Pons (tissue), 1 donor: Measurements from ENCODE around the gene LDLRAD3.

Experiments used
- DNase-seq: peaks from one replicate; pipeline ENCODE4 v3.0.0-alpha.2; 2016; ENCODE audit warnings: low spot score

The LDLRAD3 gene

GRCh38 chr11:36212564-36213392 is 268.9 kb downstream of the LDLRAD3 start:
- peak; percentile 46 for DNase-seq

DNA sequence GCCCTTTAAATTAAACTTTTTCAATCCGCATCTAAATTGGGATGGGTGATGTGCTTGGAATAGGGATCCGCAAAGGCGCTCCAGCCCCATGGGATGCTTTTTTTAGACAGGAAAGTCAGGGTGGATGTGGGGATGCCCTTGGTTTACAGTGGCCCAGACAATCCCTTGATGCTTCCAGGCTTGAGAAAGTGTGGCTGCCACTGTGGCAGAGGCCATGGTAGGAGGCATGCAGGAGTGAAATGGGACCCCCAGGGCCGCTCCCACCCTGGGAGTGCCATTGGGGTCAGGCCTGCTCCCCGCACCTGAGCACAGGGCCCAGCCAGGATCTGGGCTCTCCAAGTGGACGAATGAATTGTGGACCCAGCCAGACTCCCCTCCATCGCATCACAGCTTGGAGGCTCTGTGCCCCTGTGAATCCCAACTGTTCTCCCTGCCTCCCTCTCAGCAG is 269.6 kb downstream of the LDLRAD3 start:
- DNase-seq, result no peak

DNA sequence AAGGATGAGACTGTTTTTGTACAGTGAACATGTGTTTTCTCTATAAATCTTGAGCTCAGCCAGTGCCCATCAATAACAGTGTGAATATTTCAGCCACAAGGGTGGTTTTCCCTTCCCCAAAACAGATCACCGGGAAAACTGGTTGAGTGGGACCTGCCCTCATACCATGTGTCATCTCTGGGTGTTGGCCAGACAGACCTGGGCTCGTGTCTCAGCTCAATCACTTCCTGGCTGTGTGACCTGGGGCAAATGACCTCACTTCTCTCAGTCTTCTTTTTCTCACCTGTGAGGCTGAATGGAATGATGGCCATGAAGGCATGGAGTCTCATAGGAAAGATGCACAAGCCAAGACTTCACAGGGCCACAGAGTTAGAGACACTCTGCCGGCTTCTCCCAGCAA is 270.6 kb downstream of the LDLRAD3 start:
- DNase-seq, result no peak

DNA sequence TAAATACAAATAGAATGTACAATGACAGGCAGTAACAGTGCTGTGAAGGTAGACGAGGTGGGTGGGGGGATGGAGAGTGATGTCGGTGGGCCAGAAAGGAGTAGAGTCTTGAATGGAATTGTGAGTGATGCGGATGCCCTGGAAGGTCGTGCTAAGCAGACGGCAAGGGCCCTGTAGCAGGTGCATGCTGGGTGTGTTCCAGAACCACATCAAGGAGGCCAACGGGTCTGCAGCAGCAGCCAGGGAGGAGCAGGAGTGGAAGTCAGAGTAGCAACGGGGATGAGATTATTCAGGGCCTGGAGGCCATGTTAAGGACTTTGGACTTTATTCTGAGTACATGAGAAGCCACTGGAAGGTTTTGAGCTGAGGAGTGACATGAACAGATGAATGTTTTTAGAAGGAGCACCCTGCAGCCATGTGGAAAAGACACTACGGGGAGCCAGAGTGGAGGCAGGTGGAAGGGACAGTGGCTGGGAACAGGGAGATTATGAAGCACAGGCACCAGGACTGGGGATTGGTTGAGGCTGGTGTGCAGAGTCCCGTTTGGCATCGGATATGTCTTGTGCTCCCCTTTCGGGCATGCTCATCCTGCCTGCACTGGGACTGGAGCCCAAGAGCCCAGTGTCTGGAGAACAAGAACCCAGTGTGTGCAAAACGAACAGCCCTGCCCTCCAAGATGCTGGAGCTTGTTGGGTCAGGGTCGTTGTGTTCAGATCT is 271.3 kb downstream of the LDLRAD3 start:
- peak; percentile 55 for DNase-seq

GRCh38 chr11:36215693-36216060 is 271.8 kb downstream of the LDLRAD3 start:
- DNase-seq, result no peak

DNA sequence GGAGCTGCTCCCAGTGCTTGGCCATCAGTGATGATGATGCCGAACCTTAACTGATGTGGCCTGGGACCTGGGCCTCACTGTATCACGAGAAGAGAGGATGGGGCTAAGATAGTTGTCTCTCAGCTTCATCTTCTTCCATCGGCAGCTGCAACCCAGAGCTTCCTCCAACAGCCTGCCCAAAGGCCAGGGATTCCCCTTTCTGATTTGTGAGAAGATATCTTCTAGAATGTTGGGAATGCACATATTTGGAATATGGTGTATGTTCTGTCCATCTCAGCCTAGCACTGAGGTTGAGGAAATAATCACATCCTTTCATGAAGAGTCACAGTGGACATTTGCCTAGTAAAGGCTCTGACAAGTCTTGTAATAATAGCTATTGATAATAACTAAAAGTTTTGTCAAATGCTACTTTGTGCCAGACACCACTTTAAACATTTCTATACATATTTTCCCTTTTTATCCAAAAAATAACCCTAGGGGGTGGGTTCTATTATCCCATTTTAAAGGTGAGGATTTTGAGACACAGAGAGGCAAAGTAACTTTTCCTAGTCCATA is 272.3 kb downstream of the LDLRAD3 start:
- DNase-seq, result no peak

GRCh38 chr11:36218283-36218921 is 274.5 kb downstream of the LDLRAD3 start:
- DNase-seq, result no peak

DNA sequence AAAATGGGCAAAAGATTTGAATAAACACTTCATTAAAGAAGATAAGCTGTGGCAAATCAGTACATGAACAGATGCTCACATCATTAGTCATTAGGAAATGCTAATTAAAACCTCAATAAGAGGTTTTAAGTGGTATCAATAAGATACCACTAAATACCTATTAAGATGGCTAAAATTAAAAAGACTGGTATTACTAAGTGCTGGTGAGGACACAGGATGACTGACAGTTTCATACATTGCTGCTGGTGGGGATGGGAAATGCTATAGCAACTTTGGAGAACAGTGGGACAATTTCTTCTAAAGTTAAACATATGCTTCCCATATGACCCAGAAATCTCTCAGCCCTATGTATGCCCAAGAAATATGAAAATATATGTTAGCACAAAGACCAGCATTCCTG is 276.1 kb downstream of the LDLRAD3 start:
- DNase-seq, result no peak

DNA sequence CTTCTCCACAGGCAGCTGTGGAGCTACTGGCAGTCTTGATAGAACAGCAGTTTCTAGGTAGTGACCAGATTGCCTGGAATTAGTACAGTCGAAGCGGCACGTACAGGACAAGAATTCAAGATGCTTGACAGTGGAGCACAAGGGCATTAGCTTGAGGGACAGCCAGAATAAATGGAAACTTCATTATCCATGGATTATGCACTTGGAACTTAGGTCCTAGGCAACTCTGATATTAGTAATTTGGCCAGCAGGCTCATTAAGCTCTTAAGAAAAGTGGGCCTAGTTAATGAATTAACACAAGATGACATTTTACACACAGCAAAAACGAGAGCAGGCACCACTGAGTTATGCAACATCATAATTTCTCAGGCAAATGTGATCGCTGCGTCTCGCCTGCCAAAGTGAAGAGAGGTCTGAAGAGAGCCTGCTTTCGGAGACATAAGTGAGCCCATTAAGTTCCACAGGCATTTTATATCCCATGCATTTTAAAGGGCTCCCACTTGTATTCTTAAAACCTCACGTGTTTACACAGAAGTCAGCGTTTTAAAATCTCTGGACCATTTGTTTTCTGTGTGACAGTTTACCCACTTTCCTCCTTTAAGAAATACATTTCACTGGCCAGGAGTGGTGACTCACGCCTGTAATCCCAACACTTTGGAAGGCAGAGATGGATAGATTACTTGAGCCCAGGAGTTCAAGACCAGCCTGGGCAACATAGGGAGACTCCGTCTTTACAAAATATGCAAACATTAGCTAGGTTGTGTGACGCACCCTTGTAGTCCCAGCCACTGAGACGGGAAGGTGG is 279.2 kb downstream of the LDLRAD3 start:
- no peak for DNase-seq

DNA sequence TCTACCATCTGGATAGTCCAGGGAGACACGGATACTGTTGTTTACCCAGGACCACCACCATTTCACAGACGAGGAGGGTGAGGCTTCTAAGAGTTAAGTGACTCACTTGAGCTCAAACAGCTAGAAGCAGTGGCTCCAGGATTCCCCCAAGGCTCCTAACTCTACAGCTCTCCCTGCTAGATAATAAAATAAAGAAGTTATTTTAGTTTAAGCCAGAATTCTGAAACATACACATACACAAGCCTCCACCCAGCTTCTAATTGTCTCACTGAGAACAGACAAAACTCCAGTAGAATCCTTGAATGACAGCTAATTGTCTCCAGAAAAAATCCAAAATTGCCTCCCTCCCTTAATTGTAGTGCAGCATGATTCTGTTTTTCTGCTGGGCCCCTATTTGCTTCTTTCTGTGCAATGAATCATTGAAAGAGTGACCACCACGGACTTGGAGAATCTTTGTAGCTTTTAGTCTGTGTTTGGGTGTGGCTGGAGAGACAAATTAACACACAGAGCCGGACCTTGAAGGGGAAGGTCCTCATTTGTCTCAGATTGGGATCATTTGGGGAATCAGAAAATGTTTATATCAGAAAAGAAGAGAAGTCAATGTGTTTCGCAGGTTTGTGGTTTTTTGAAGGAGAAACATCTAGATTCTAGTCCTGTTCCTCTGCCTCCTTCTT is 280.5 kb downstream of the LDLRAD3 start:
- no peak for DNase-seq

GRCh38 chr11:36227044-36227443 is 283.2 kb downstream of the LDLRAD3 start:
- no peak for DNase-seq

DNA sequence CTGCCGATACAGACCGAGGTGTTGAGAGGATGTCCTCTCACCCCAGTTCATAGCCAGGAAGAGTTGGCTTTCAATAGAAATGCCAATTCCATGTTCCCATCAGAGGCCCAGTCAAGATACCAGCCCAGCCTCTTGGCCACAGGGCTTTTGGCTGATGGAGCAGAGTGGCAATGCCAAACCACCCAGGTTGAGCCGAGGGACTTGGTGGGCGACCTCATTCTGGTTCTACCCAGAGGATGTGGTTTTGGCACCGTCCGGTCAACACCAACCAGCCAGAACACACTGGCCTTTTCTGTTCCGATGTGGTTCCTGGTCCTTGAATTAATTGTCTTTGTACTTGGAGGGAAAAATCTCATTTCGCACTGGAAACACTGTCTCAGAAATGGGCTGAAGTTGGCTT is 284.8 kb downstream of the LDLRAD3 start:
- DNase-seq, result no peak

DNA sequence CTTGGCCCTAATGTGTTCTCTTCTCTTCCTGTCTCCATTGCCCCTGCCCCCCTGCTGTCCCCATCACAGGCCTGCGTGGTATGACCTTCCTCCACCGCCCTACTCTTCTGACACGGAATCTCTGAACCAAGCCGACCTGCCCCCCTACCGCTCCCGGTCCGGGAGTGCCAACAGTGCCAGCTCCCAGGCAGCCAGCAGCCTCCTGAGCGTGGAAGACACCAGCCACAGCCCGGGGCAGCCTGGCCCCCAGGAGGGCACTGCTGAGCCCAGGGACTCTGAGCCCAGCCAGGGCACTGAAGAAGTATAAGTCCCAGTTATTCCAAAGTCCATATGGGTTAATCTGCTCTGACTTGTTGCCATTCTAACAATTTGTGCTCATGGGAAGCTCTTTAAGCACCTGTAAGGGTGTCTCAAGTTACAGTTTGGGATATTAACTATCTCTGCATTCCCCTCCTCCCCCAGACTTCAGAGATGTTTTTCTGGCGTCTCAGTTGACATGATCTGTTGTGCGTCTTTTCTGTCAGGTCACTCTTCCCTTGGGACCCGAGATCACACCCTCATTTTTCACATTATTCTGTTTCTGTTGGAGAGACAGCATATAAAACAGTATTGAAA is 285.3 kb downstream of the LDLRAD3 start:
- DNase-seq, result no peak

DNA sequence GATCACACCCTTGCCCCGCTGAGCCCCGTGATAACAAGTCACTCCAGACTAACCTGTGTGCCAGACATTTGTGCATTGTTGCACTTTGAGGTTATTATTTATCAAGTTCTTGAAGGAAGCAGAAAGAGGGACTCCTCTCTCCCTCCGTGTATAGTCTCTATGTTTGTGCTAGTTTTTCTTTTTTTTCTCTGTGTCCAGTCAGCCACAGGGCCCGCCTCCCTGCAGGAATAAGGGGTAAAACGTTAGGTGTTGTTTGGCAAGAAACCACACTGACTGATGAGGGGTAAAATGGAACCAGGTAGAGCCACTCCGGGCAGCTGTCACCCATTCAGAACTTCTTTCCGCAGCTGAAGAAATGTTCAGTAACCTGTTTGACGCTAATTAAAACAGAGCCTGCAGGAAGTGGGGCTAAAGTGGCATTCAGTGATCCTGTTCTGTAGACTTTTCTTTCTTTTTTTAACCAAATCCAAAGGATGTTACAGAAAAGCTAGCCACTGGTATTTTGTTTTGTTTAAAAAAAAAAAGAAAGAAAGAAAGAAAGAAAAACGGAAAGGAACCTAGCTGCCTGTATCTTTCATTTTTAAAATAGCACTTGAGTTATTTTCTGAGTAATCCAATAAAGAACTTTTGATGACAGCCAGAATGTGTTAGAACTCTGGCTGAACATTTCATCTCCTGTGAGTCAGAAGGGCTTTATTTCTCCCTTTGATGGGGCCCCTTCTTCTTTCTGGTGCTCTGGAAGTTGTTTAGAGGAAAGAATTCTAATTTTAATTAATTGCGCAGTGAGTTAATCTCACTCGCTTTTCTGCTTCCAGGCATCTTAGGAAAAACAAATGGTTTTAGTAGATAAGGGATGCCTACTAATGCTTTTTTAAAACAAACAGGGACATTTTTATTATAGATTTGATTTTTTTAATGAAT is 287.2 kb downstream of the LDLRAD3 start:
- DNase-seq, result no peak

DNA sequence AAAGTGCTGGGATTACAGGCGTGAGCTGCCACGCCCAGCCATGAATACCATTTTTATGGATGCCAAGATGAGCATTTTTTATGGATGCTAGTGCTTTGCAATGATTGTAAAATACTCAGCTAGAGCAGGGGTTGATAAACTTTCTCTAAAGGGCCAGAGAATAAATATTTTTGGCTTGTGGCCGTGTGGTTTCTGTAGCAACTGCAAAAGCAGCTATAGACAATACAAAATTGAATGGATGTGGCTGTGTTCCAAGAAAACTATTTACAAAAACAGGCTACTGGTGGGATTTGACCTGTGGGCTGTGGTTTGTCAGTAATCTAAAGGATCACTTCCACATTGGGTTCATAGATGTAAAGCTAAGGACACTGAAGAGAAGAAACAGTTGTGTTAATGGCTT is 289.3 kb downstream of the LDLRAD3 start:
- no peak for DNase-seq

- DNase-seq, result no peak
Measured at GRCh38 chr11:36234825-36235224, 291.0 kb downstream of the LDLRAD3 start.

DNA sequence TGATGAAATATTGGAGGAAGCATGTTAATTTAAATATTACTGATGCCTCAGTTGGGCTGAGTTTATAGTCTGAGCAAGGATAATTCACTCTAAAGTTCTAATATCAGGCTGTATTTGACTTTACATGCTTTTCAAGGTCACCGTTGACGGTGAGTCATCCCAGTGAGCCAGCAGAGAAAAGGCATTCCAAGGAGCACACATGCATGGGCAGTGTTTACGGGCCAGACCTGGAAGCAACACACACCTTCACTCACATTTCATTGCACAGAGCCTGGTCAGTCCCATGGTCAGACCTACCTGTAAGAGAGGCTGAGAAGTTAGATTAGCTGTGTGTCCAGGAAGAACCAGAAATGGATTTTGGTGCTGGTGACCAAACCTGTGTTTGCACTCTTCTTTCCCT is 291.9 kb downstream of the LDLRAD3 start:
- no peak for DNase-seq

DNA sequence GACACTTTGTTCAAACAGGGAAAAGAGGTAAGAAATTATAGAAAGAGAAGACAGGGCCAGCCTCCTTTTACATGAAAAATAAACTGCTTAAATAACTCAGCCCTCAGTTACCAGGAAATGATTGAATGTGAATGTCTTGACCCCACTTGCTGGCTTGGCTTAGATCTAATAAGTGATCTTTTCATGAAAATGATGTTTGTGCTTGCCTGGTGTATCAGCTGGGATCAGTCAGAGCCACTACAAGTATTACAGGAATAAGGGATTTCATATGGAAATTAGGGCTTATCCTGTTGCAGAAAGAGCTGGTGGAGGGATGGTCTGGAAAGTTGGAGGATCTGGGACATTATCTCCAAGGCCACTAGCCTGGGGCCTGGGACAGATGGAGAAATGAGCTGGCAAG is 293.5 kb downstream of the LDLRAD3 start:
- DNase-seq, result no peak

DNA sequence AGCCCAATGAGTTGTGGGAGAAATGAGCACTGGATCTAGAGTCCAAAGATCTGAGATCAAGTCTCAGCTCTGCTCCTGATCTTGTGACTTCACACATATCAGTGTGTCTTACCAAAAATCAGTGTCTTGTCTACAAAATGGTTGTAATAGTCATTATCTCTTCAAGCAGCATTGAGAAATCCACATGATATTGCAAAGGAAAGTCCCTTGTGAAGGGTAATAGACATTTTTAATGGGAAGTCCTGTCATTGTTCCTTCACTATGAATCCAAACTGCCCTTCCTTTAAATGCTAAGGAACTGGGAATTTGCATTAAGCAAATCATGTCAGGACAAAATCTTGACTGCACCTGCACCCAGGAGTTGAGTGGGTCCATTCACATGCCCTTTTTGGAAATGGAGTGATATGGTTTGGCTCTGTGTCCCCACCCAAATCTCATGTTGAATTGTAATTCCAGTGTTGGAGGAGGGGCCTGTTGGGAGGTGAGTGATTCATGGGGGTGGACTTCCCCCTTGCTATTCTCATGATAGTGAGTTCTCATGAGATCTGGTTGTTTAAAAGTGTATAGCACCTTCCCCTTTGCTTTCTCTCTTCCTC is 294.3 kb downstream of the LDLRAD3 start:
- no peak for DNase-seq
